Measurements from ENCODE around the gene ZNF862. TPM values are rescaled to one million over a fixed set of nuclear protein-coding genes. Genes with fewer than 3 reads are reported as not detected.

The ZNF862 gene
- total RNA-seq, 1 experiment from 2014 or later, result 17.7 TPM

- Mint-ChIP-seq H3K4me1 (ENCODE audit: low read depth, unreplicated experiment) (peaks cover 21% of the 10 kb centered on the region), H3K36me3 (ENCODE audit: insufficient read depth, unreplicated experiment) (peaks cover 29% of the 10 kb centered on the region), H3K4me3 (ENCODE audit: low read depth, unreplicated experiment) (peak overlapping the region; percentile 75), H3K27me3 (ENCODE audit: unreplicated experiment) (no peaks in the 10 kb centered on the region), H3K9me3 (ENCODE audit: low read depth, unreplicated experiment) (no peaks in the 10 kb centered on the region), H3K27ac (ENCODE audit: unreplicated experiment) (no peak overlapping the region)
- no peak for TF ChIP-seq CTCF (IDR thresholded peaks at IDR 0.05; ENCODE audit: unreplicated experiment)
- intact Hi-C loops (cut with micrococcal nuclease; ENCODE audit: unreplicated experiment), result no loop called here
- BruUV-seq (replicated peaks), result no TSS peak
- no peak for DNase-seq
- CTCF ChIA-PET, result no interaction called here
Measured at GRCh38 chr7:149874644-149875028, 36.5 kb downstream of the ZNF862 start.

- Mint-ChIP-seq H3K27ac (ENCODE audit: unreplicated experiment) (no peak overlapping the region), H3K27me3 (ENCODE audit: unreplicated experiment) (no peaks in the 10 kb centered on the region), H3K36me3 (ENCODE audit: insufficient read depth, unreplicated experiment) (peaks cover 29% of the 10 kb centered on the region), H3K9me3 (ENCODE audit: low read depth, unreplicated experiment) (no peaks in the 10 kb centered on the region), H3K4me3 (ENCODE audit: low read depth, unreplicated experiment) (peak overlapping the region; percentile 75), H3K4me1 (ENCODE audit: low read depth, unreplicated experiment) (peaks cover 21% of the 10 kb centered on the region)
- intact Hi-C loops (cut with micrococcal nuclease; ENCODE audit: unreplicated experiment), result no loop called here
- TF ChIP-seq CTCF (IDR thresholded peaks at IDR 0.05; ENCODE audit: unreplicated experiment), result no peak
- no TSS peak for BruUV-seq (replicated peaks)
- DNase-seq, result no peak
- CTCF ChIA-PET, result interaction anchor here (0.7 kb wide), 1 partner anchor 1110 kb away, joined by 5 read pairs; no protein-coding TSS in a partner anchor
Measured at GRCh38 chr7:149875396-149875795, 37.2 kb downstream of the ZNF862 start.

- BruUV-seq (replicated peaks), result no TSS peak
- intact Hi-C loops (cut with micrococcal nuclease; ENCODE audit: unreplicated experiment), result no loop called here
- CTCF ChIA-PET, result no interaction called here
Measured at GRCh38 chr7:149877890-149878522, 39.8 kb downstream of the ZNF862 start.

GRCh38 chr7:149878523-149878921, 40.3 kb downstream of the ZNF862 start:
- no peaks in the 10 kb centered on the region for H3K27me3 Mint-ChIP-seq (ENCODE audit: unreplicated experiment)
- no peaks in the 10 kb centered on the region for H3K9me3 Mint-ChIP-seq (ENCODE audit: low read depth, unreplicated experiment)
- no peak for TF ChIP-seq CTCF (IDR thresholded peaks at IDR 0.05; ENCODE audit: unreplicated experiment)
- no peak overlapping the region for H3K27ac Mint-ChIP-seq (ENCODE audit: unreplicated experiment)
- peaks cover 14% of the 10 kb centered on the region for H3K36me3 Mint-ChIP-seq (ENCODE audit: insufficient read depth, unreplicated experiment)
- peaks cover 20% of the 10 kb centered on the region for H3K4me1 Mint-ChIP-seq (ENCODE audit: low read depth, unreplicated experiment)
- BruUV-seq (replicated peaks), result no TSS peak
- intact Hi-C loops (cut with micrococcal nuclease; ENCODE audit: unreplicated experiment), result no loop called here
- CTCF ChIA-PET, result no interaction called here
- DNase-seq, result no peak
- no peak overlapping the region for H3K4me3 Mint-ChIP-seq (ENCODE audit: low read depth, unreplicated experiment)

More at GRCh38 chr7:149877890-149878522, 39.8 kb downstream of the ZNF862 start:
- Mint-ChIP-seq H3K36me3 (ENCODE audit: insufficient read depth, unreplicated experiment) (peaks cover 19% of the 10 kb centered on the region), H3K27ac (ENCODE audit: unreplicated experiment) (no peak overlapping the region), H3K4me1 (ENCODE audit: low read depth, unreplicated experiment) (peaks cover 17% of the 10 kb centered on the region), H3K27me3 (ENCODE audit: unreplicated experiment) (no peaks in the 10 kb centered on the region), H3K9me3 (ENCODE audit: low read depth, unreplicated experiment) (no peaks in the 10 kb centered on the region), H3K4me3 (ENCODE audit: low read depth, unreplicated experiment) (no peak overlapping the region)
- no peak for DNase-seq
- no peak for TF ChIP-seq CTCF (IDR thresholded peaks at IDR 0.05; ENCODE audit: unreplicated experiment)

Measured in Calu3 (cell line).